Measurements from ENCODE around the gene SVOP.

Gene SVOP

GRCh38 chr12:108930155-108930554 lies 90.7 kb downstream of the SVOP start:
- DNase-seq: peak; percentile 46

DNA sequence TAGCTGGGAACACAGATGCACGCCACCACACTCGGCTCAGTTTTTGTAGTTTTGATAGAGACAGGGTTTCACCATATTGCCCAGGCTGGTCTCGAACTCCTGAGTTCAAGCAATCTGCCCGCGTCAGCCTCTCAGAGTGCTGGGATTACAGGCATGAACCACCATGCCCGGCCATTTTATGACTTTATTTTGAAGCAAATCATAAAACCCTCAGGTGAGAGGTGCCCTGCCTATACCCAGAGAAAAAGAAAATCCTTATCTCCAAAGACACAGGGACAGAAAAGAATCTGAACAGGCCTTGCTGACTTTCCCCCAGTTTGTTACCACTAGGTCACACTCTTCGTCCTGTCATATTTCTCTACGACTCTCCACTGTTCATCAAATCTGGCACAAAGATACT lies 92.2 kb downstream of the SVOP start:
- no peak for DNase-seq

- no peak for DNase-seq
Observed at GRCh38 chr12:108922918-108923317, 98.0 kb downstream of the SVOP start.

DNA sequence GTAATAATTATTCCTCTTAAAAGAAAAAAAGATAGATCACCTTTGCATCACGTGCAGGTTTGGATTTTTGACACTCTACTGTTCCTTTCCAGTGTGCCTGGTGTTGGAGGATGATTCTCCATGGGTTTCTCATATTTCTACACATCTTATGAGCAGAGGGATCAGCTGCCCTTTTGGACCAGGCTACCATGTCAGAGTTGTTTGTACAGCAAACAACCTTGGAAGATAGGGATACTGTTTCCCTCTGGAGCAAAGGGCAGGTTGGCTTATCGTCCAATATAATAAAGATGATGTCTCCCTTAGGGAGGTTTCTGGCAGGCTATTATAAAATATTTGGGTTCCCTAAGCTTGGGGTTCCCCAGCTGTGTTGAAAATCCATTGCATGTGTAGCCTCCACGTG lies 98.9 kb downstream of the SVOP start:
- no peak for DNase-seq

DNA sequence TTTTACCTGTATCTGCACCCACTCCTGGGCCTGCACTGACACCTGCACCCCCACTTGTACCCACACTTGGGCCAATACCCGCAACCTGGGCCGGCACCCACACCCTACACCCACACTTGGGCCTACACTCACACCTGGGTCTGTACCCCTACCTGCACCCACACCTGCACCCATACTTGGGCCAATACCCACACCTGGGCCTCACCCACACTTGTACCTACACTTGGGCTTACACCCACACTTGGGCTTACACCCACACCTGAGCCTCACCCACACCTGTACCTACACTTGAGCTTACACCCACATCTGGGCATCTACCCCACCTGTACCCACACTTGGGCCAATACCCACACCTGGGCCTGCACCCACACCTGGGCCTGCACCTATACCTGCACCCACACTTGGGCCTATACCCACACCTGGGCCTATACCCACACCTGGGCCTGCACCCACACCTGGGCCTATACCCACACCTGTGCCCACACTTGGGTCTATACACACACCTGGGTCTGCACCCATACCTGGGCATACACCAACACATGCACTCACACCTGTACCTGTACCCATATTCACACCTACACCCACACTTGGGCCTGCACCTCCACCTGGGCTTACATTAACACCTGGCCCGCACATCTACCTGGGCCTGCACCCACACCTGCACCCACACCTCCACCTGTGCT lies 101.8 kb downstream of the SVOP start:
- DNase-seq: no peak

DNA sequence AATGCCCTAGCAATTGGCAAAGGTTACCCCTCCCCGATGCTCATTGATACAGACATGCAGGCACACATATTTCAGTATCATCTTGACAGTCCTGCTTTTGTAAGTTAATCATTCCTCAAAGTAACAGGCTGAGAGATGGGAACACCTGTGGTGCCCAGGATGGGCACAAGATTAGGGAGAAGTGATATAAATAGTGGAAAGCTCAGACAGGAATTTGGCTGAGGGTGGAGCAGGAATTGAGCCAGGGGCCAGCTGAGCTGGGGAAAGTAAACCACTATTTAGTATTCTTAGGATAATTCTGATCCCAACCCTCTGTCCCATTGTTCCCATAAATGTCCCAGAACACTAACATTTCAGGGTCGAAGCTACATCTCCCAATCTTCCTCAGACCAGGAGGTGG lies 102.7 kb downstream of the SVOP start:
- no peak for DNase-seq

DNA sequence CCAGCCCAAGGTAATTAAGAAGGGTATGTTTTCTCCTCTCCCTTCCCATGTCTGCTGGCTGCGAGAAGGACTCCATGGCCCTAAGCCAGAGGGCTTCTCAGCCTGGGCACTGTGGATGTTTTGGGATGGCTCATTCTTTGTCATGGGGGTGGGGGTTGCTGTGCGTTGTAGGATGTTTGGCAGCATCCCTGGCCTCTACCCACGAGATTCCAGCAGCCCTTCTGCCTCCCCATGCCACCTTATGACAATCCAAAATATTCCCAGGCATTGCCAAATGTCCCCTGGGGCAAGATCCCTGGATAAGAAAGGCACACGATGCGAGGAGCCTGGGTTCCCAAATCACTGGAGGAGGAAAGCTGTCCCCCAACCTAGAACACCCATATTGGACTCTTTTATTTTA lies 104.5 kb downstream of the SVOP start:
- DNase-seq: no peak

DNA sequence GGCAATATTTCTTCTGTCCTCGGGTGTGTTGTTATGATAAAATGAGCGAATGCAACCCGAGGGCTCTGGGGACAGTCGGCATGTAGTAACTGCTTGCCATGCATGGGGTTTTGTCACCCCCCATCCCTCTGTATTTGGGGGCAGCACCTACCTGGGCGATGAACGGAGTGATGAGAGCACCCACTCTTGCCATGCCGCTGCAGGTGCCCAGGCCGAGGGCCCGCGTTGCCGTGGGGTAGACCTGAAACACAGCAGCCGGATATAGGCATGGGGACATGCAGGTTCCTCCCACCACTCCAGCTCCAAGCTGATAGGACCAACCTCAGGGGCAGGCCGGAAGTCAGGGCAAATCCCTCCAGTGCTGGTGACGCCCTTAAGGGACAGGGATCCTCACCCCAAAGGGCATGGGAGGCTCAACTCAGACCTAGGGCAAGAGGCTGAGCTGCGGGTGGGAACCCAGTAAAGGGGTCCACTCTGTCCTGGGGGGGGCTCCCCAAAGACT lies 105.2 kb downstream of the SVOP start:
- no peak for DNase-seq

- DNase-seq: no peak
Observed at GRCh38 chr12:108914121-108914531, 106.7 kb downstream of the SVOP start.

- no peak for DNase-seq
Observed at GRCh38 chr12:108912361-108912760, 108.5 kb downstream of the SVOP start.

GRCh38 chr12:108911915-108912314 lies 109.0 kb downstream of the SVOP start:
- DNase-seq: no peak

DNA sequence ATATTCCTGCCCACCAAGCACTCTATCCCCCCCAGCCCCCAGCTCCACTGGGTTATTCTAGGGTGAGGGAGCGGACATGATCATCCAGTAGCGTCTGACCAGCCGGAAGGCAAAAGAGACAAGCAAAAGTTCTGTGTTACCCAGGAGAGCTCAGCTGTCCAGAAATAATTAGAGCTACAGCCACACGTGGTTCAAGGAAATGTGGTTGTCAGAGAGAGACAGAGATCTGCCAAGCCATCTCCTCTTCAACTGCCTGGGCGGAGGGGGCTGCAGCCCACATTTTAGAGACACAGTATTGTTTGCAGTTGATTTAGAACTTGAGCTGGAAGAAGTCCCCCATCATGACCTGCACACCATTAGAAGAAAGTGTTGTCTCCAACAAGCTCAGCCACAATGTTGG lies 110.5 kb downstream of the SVOP start:
- DNase-seq: no peak

- DNase-seq: no peak
Observed at GRCh38 chr12:108907839-108908351, 113.0 kb downstream of the SVOP start.

GRCh38 chr12:108906971-108907370 lies 113.9 kb downstream of the SVOP start:
- DNase-seq: no peak

GRCh38 chr12:108905725-108906124 lies 115.1 kb downstream of the SVOP start:
- DNase-seq: no peak

DNA sequence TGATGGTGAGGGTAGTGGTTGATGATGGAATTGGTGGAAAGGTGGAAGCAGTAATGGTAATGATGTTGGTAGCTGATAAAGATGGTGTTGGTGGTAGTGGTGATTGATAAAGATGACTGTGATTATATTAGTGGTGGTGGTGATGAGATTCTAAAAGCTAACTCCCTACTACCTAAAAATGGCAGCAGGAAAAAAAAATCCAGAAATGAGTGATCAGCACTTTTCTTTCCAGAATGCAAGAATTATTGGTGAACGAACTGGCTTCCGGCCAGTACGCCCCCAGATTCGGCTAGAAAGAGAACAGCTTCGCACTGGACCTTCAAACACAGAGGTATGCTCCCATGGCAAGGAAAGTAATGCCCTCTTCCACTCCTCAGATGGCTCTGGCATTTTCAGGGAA lies 121.7 kb downstream of the SVOP start:
- DNase-seq: no peak

- DNase-seq: no peak
Observed at GRCh38 chr12:108896817-108897216, 124.1 kb downstream of the SVOP start.

- DNase-seq: no peak
Observed at GRCh38 chr12:108896336-108896735, 124.5 kb downstream of the SVOP start.

- DNase-seq: no peak
Observed at GRCh38 chr12:108895220-108895802, 125.6 kb downstream of the SVOP start.

DNA sequence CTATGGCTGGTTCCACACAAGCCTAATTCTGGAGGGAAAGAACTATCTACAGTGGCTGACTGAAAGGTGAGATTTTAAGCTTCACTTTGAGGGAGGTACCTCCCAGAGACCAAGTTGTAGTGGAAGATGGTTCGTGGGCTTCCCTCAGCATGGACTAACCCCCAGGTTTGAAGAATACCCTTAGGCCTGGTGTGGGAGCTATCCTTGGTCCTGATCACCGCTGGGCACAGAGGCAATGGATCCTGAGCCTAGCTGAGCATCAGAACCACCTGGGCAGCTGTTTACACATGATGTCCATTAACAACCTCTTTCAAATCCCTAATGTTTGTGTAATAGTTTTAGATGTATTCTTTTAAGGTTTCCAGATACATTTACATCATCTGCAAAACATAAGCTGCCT lies 130.7 kb downstream of the SVOP start:
- no peak for DNase-seq

DNA sequence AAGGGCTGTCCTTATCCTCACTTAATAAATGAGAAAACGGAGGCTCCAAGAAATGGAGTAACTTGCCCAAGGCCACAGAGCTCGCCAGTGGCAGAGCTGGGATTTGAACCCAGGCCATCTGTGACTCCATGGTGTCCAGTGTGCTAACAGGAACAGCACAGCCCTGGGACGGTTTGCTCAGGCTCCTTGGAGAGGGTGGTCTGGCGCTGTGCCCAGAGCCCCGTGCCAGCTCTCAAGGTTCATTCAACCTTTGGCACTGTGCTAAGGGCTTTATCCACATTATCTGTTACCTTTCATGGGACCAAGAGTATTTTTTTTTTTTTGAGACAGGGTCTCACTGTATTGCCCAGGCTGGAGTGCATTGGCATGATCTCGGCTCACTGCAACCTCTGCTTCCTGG lies 132.8 kb downstream of the SVOP start:
- no peak for DNase-seq

GRCh38 chr12:108886873-108887629 lies 133.8 kb downstream of the SVOP start:
- no peak for DNase-seq

- DNase-seq: peak; percentile 16
Observed at GRCh38 chr12:108884116-108885012, 136.5 kb downstream of the SVOP start.
